K562 (cell line): Measurements from ENCODE around the gene TMCC2. TPM values are rescaled to one million over a fixed set of nuclear protein-coding genes. Genes with fewer than 3 reads are reported as not detected.

Experiments used
- ATAC-seq: fragments of 200-7000 bp; cut with Tn5 transposase; 3 replicates; pipeline ENCODE4 v1.9.1; 2020; ENCODE audit warnings: moderate library complexity
- BruUV-seq: library from RNA; stranded (reverse); fragments of 400-500 nt; replicated peaks from 2 replicates; lab custom pipeline; 2021; lab: Mats Ljungman, UMichigan
- CTCF ChIA-PET: fragments of 300-600 bp; formaldehyde crosslinking; extraction: SDS; loops from one replicate; lab custom pipeline; 2021; ENCODE audit warnings: low intra/inter-chr PET ratio; lab: Yijun Ruan, JAX
- POLR2A ChIA-PET: fragments of 300-600, 350-650 bp; sonication (Branson Sonifier 250); formaldehyde crosslinking; extraction: SDS; loops from one replicate; lab custom pipeline; 2021; ENCODE audit warnings: antibody characterized with exemption, inconsistent platforms; lab: Yijun Ruan, JAX
- DNase-seq, 4 experiments: peaks; one replicate each; pipeline versions ENCODE4 v3.0.0 to v3.0.0-alpha.2; 2011 to 2018; ENCODE audit warnings: low spot score in 3 of 4, mixed read lengths in 3 of 4; ENCODE audit errors: extremely low read depth in 1 of 4
- FAIRE-seq: peaks from 2 replicates; lab custom pipeline; 2011; peaks lifted over from hg19 to GRCh38; lab: Jason Lieb, UNC
- H2AFZ ChIP-seq: 2 replicates; pipeline ENCODE4 v1.6.0; 2011; ENCODE audit warnings: low read depth, low read length, control low read depth, inconsistent platforms
- H3K27ac ChIP-seq: fragments of 200-600 bp; 3 replicates; pipeline ENCODE4 v1.8.0; 2011; ENCODE audit warnings: low read depth, mild to moderate bottlenecking, control low read depth, inconsistent platforms, low read length, moderate library complexity, mixed read lengths; ENCODE audit errors: extremely low read depth
- H3K27me3 ChIP-seq, 2 experiments: fragments of 300-600 bp in 1 of 2; 2 replicates in 1 of 2; 3 replicates in 1 of 2; pipeline versions ENCODE4 v1.6.0 to v1.8.0; 2011; ENCODE audit warnings: inconsistent platforms in 2 of 2, low read length in 2 of 2, mild to moderate bottlenecking in 1 of 2, mixed read lengths in 1 of 2, moderate library complexity in 1 of 2; ENCODE audit not compliant: control insufficient read depth in 2 of 2, insufficient read depth in 2 of 2
- H3K36me3 ChIP-seq: fragments of 300-600 bp; 3 replicates; pipeline ENCODE4 v1.8.0; 2011; ENCODE audit warnings: mild to moderate bottlenecking, low read length, inconsistent platforms; ENCODE audit not compliant: control insufficient read depth, insufficient read depth
- H3K4me1 ChIP-seq, 2 experiments: fragments of 200-600 bp in 1 of 2; replicated peaks in 1 of 2; 2 replicates in 1 of 2; 3 replicates in 1 of 2; pipeline versions ENCODE4 v1.5.1 to v1.8.0; 2011; ENCODE audit warnings: inconsistent platforms in 2 of 2, low read length in 2 of 2, mild to moderate bottlenecking in 1 of 2, mixed read lengths in 1 of 2, moderate library complexity in 1 of 2; ENCODE audit not compliant: control insufficient read depth in 2 of 2, insufficient read depth in 2 of 2
- H3K4me2 ChIP-seq: 2 replicates; pipeline ENCODE4 v1.6.1; 2011; ENCODE audit warnings: low read length, control low read depth, inconsistent platforms, mixed read lengths; ENCODE audit not compliant: insufficient read depth
- H3K4me3 ChIP-seq: fragments of 200-600 bp; sonication (generic), shearing (Covaris generic); 2 replicates; pipeline ENCODE4 v1.5.1; 2016; ENCODE audit warnings: control low read depth, inconsistent platforms
- H3K79me2 ChIP-seq: fragments of 200-600 bp; 3 replicates; pipeline ENCODE4 v1.8.0; 2011; ENCODE audit warnings: low read length, inconsistent platforms; ENCODE audit not compliant: control insufficient read depth, insufficient read depth
- H3K9ac ChIP-seq, 2 experiments: 2 replicates each; pipeline versions ENCODE4 v1.6.0 to v1.6.1; 2011; ENCODE audit warnings: low read depth in 2 of 2, low read length in 2 of 2, control low read depth in 1 of 2, inconsistent platforms in 1 of 2, mild to moderate bottlenecking in 1 of 2, mixed read lengths in 1 of 2; ENCODE audit not compliant: insufficient read depth in 1 of 2
- H3K9me1 ChIP-seq: one replicate; pipeline ENCODE4 v1.6.0; 2011; ENCODE audit warnings: inconsistent platforms, mild to moderate bottlenecking, low read length, moderate library complexity; ENCODE audit not compliant: control insufficient read depth, insufficient read depth
- H3K9me3 ChIP-seq: replicated peaks from 2 replicates; pipeline ENCODE4 v1.5.1; 2011; ENCODE audit warnings: low read depth, low read length, inconsistent platforms; ENCODE audit not compliant: control insufficient read depth, insufficient read depth
- H4K20me1 ChIP-seq: replicated peaks from 2 replicates; pipeline ENCODE4 v1.6.1; 2011; ENCODE audit warnings: low read length, inconsistent platforms, mixed read lengths; ENCODE audit not compliant: control insufficient read depth, insufficient read depth
- ARID1B ChIP-seq: fragments of 450-650 bp; IDR thresholded peaks from 2 replicates; pipeline ENCODE4 v1.6.1; 2016; ENCODE audit warnings: antibody characterized with exemption, mild to moderate bottlenecking, inconsistent platforms
- HMGXB4 ChIP-seq: sonication (generic); formaldehyde crosslinking; IDR thresholded peaks from 2 replicates; pipeline ENCODE4 v1.8.1; 2023; ENCODE audit warnings: mild to moderate bottlenecking, missing genetic modification reagents
- WGBS: fragments of 100-300 bp; shearing (Covaris generic); methylation state at CpG from one replicate; pipeline ENCODE4 v1.1.6; 2016; ENCODE audit warnings: low coverage, mixed read lengths; ENCODE audit not compliant: insufficient coverage; ENCODE audit errors: missing lambda C conversion rate; 5-methylcytosine and 5-hydroxymethylcytosine counted together
- in situ Hi-C: fragments of 300-500 bp; cut with MboI; formaldehyde crosslinking; loops from 4 replicates; pipeline ENCODE4 v1.15.0; 2018; ENCODE audit warnings: inconsistent platforms, mixed read lengths
- intact Hi-C: fragments of 100-400 bp; cut with micrococcal nuclease; formaldehyde crosslinking; loops from 2 replicates; pipeline ENCODE4 v1.14.2; 2022
- polyA plus RNA-seq, 8 experiments: library from polyadenylated mRNA; depleted of rRNA in 4 of 8; stranded (reverse) in 5 of 8; unstranded in 3 of 8; fragments of >200 nt; fragmentation: Nextera tagmentation in 2 of 8; fragmentation: Illumina TruSeq in 1 of 8; extraction: Ambion mirVana in 2 of 8; extraction: Trizol in 1 of 8; gene quantifications; 2 replicates each; pipeline versions ENCODE4 v1.2.1 to v1.2.3, GENCODE V29; 2011 to 2014; ENCODE audit warnings: inconsistent platforms in 1 of 8, missing spikeins in 1 of 8
- total RNA-seq, 7 experiments: library from RNA; depleted of rRNA in 6 of 7; stranded (reverse); fragments of >200 nt in 6 of 7; fragmentation: Illumina TruSeq in 2 of 7; extraction: Trizol in 2 of 7; gene quantifications; 2 replicates each; pipeline versions ENCODE4 v1.2.1 to v1.2.3, GENCODE V29; 2011 to 2021; ENCODE audit warnings: low replicate concordance in 1 of 7

TMCC2 gene
- total and polyA plus RNA-seq, 9 of the 15 experiments (the other 6 are each of a cell fraction or from before 2014, with no cell fraction given), result 0.06 to 1.8 (median 0.98) TPM

GRCh38 chr1:205291596-205291995, 63.9 kb downstream of the TMCC2 start:
- no TSS peak for BruUV-seq
- Histone ChIP-seq H3K9me3 (no peaks in the 10 kb centered on the region), H3K4me1 (peaks cover 13 to 16% of the 10 kb centered on the region in 2 experiments; a peak in 4 of 5 replicates), H3K9me1 (no peaks in the 10 kb centered on the region), H3K9ac (no peak overlapping the region), H3K27me3 (no peaks in the 10 kb centered on the region), H2AFZ (no peak overlapping the region), H3K4me2 (no peak overlapping the region), H3K27ac (no peak overlapping the region), H3K36me3 (no peaks in the 10 kb centered on the region), H3K79me2 (no peaks in the 10 kb centered on the region), H4K20me1 (no peaks in the 10 kb centered on the region), H3K4me3 (no peak overlapping the region)
- ChIA-PET POLR2A (no interaction called here), CTCF (no interaction called here)
- intact Hi-C loops, result no loop called here
- no peak for TF ChIP-seq HMGXB4 (CRISPR knock-in tag)
- TF ChIP-seq ARID1B, result no peak
- FAIRE-seq, result no peak
- no peak for ATAC-seq
- 53% methylated on average over 6 of the region's 6 CpGs for WGBS
- in situ Hi-C loops, result no loop called here
- DNase-seq, result no peak
